Keratinocyte (primary cell): ENCODE measurements around the gene ELF1.

ENCODE experiments used
- EZH2 ChIP-seq: IDR thresholded peaks from one replicate; pipeline ENCODE4 v1.6.1; 2012; ENCODE audit warnings: inconsistent platforms, mild to moderate bottlenecking, low read length, moderate library complexity
- TF ChIP-seq, protein P1 (sequence below), 3 experiments: IDR thresholded peaks in 1 of 3; conservative IDR thresholded peaks in 1 of 3; optimal IDR thresholded peaks in 1 of 3; 2 replicates in 2 of 3; 3 replicates in 1 of 3; pipeline versions ENCODE3 to v1.5.1; 2011; ENCODE audit warnings: low read length in 3 of 3, mild to moderate bottlenecking in 3 of 3, moderate library complexity in 2 of 3, control low read depth in 1 of 3, inconsistent platforms in 1 of 3; ENCODE audit not compliant: insufficient read depth in 2 of 3; ENCODE audit errors: extremely low read depth in 1 of 3

DNA sequence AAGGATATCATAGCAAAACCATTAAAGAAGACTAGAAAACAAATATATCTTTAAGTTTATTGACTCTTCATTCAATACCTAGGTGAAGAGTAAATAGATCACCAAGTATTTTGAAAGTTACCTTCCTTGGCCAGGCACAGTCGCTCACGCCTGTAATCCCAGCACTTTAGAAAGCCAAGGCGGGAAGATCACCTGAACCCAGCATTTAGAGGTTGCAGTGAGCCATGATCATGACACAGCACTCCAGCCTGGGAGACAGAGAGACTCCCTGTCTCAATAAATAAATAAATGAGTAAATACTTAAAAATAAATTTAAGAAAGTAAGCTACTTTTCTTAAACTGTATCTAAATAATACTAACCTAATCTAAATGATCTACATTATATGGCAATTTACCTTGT is 33.3 kb upstream of the ELF1 start:
- TF ChIP-seq, protein P1, sequence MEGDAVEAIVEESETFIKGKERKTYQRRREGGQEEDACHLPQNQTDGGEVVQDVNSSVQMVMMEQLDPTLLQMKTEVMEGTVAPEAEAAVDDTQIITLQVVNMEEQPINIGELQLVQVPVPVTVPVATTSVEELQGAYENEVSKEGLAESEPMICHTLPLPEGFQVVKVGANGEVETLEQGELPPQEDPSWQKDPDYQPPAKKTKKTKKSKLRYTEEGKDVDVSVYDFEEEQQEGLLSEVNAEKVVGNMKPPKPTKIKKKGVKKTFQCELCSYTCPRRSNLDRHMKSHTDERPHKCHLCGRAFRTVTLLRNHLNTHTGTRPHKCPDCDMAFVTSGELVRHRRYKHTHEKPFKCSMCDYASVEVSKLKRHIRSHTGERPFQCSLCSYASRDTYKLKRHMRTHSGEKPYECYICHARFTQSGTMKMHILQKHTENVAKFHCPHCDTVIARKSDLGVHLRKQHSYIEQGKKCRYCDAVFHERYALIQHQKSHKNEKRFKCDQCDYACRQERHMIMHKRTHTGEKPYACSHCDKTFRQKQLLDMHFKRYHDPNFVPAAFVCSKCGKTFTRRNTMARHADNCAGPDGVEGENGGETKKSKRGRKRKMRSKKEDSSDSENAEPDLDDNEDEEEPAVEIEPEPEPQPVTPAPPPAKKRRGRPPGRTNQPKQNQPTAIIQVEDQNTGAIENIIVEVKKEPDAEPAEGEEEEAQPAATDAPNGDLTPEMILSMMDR (optimal IDR thresholded peaks at IDR 0.05 in 1 of 3, IDR thresholded peaks at IDR 0.05 in 1 of 3, conservative IDR thresholded peaks at IDR 0.05 in 1 of 3; ENCODE audit: extremely low read depth in 1 of 3, insufficient read depth in 2 of 3, low read length in 3 of 3) = no peak
- TF ChIP-seq EZH2 = no peak
